Renal pelvis (tissue), 4 donors: ENCODE measurements around the gene ERGIC1. TPM values are rescaled to one million over a fixed set of nuclear protein-coding genes. Genes with fewer than 3 reads are reported as not detected.
A peak's percentile ranks its signal among the peaks of the same experiment; 100 is the strongest.

Experiments
- DNase-seq: peaks from one replicate; pipeline ENCODE4 v3.0.0-alpha.2; 2013
- polyA plus RNA-seq, 3 donors: library from polyadenylated mRNA; unstranded; fragments of 120-200 nt; gene quantifications; one replicate each; pipeline ENCODE4 v1.2.1, GENCODE V29; 2013; ENCODE audit not compliant: insufficient read length in 3 of 3

Gene ERGIC1
- polyA plus RNA-seq, 3 donors: 109 to 119 (median 118) TPM

- DNase-seq: no peak
These were observed 106.4 kb downstream of the ERGIC1 start for GRCh38 chr5:172940268-172941066.

- no peak for DNase-seq
These were observed 107.0 kb downstream of the ERGIC1 start for GRCh38 chr5:172941067-172941516.

GRCh38 chr5:172942556-172942955 is 108.5 kb downstream of the ERGIC1 start:
- DNase-seq: no peak

GRCh38 chr5:172943283-172943841 is 109.3 kb downstream of the ERGIC1 start:
- DNase-seq: peak; percentile 84

- no peak for DNase-seq
These were observed 109.9 kb downstream of the ERGIC1 start for GRCh38 chr5:172943906-172944305.

- DNase-seq: no peak
These were observed 110.7 kb downstream of the ERGIC1 start for GRCh38 chr5:172944741-172945140.

- DNase-seq: no peak
These were observed 111.1 kb downstream of the ERGIC1 start for GRCh38 chr5:172945151-172945550.

GRCh38 chr5:172946146-172946545 is 112.1 kb downstream of the ERGIC1 start:
- DNase-seq: no peak

GRCh38 chr5:172949426-172949825 is 115.4 kb downstream of the ERGIC1 start:
- DNase-seq: no peak

GRCh38 chr5:172950176-172950965 is 116.3 kb downstream of the ERGIC1 start:
- no peak for DNase-seq

GRCh38 chr5:172951371-172952033 is 117.5 kb downstream of the ERGIC1 start:
- DNase-seq: no peak

- DNase-seq: no peak
These were observed 118.0 kb downstream of the ERGIC1 start for GRCh38 chr5:172952034-172952511.

- DNase-seq: no peak
These were observed 120.0 kb downstream of the ERGIC1 start for GRCh38 chr5:172953776-172954675.

GRCh38 chr5:172954751-172955159 is 120.7 kb downstream of the ERGIC1 start:
- no peak for DNase-seq

GRCh38 chr5:172956228-172956627 is 122.2 kb downstream of the ERGIC1 start:
- DNase-seq: no peak

- no peak for DNase-seq
These were observed 122.9 kb downstream of the ERGIC1 start for GRCh38 chr5:172956936-172957335.

- no peak for DNase-seq
These were observed 123.4 kb downstream of the ERGIC1 start for GRCh38 chr5:172957458-172957857.

GRCh38 chr5:172958331-172959046 is 124.4 kb downstream of the ERGIC1 start:
- no peak for DNase-seq

- DNase-seq: no peak
These were observed 126.1 kb downstream of the ERGIC1 start for GRCh38 chr5:172959824-172960799.
